ENCODE measurements around the gene NTF4. TPM values are rescaled to one million over a fixed set of nuclear protein-coding genes. Genes with fewer than 3 reads are reported as not detected.
"Not testable (repeated sequence)": the region's sequence is repeated elsewhere in the genome, so short reads cannot be mapped to it uniquely, and the experiment has no call there.

NTF4 gene
- total and polyA plus RNA-seq, 2 of the 13 experiments (the other 11 are each of a cell fraction or from before 2014, with no cell fraction given), result not detected

GRCh38 chr19:49056101-49056901, 8.3 kb downstream of the NTF4 start (continued):
- TF ChIP-seq THAP9 (CRISPR knock-in tag; IDR thresholded peaks at IDR 0.05; ENCODE audit: borderline replicate concordance), result 0 out of 2 replicates have a peak, but pooled peaks have one; percentile 39
- TF ChIP-seq HIVEP1 (CRISPR knock-in tag; IDR thresholded peaks at IDR 0.05), result no peak; the same call in 1 of the 2 replicates
- 0 out of 2 replicates have a peak, but pooled peaks have one; percentile 54 for TF ChIP-seq ZNF879 (CRISPR knock-in tag; IDR thresholded peaks at IDR 0.05)
- TF ChIP-seq GABPB1 (CRISPR knock-in tag; IDR thresholded peaks at IDR 0.05), result peak; percentile 46; the same call in 1 of the 2 replicates
- peak; percentile 57; the same call in 1 of the 2 replicates for TF ChIP-seq PHF21A (CRISPR knock-in tag; IDR thresholded peaks at IDR 0.05)
- TF ChIP-seq PAF1 (CRISPR knock-in tag; IDR thresholded peaks at IDR 0.05), result no peak
- TF ChIP-seq RXRA (CRISPR knock-in tag; IDR thresholded peaks at IDR 0.05), result peak; percentile 13; the same call in 1 of the 2 replicates
- 0 out of 2 replicates have a peak, but pooled peaks have one; percentile 33 for TF ChIP-seq ZNF75D (CRISPR knock-in tag; IDR thresholded peaks at IDR 0.05; ENCODE audit: borderline replicate concordance)

GRCh38 chr19:49050376-49051033, 14.1 kb downstream of the NTF4 start:
- H4K20me1 ChIP-seq (ENCODE audit: insufficient read depth, low read length); BruUV-seq (replicated peaks); ATAC-seq; POLR2A ChIA-PET; FAIRE-seq; in situ Hi-C loops (cut with HindIII; ENCODE audit: extremely low pct_ligation_motif_present, low pct_unique_long_range_greater_than_20kb); CTCF ChIA-PET (ENCODE audit: low intra/inter-chr PET ratio, low total read pairs); DNase-seq (ENCODE audit: low spot score); H3K4me1 ChIP-seq (ENCODE audit: insufficient read depth, low read length); H3K79me2 ChIP-seq (ENCODE audit: insufficient read depth, low read length); H3K36me3 ChIP-seq (replicated peaks in 1 of 2; ENCODE audit: control insufficient read depth in 1 of 2, insufficient read depth in 2 of 2, low read length in 2 of 2); H3K9me3 ChIP-seq (ENCODE audit: low read length); H3K9ac ChIP-seq (ENCODE audit: insufficient read depth, low read depth, low read length); intact Hi-C loops (cut with micrococcal nuclease; ENCODE audit: unreplicated experiment); H3K27ac ChIP-seq (ENCODE audit: extremely low read length, insufficient read depth, low read length); H2AFZ ChIP-seq (ENCODE audit: low read length); H3K4me2 ChIP-seq (ENCODE audit: low read depth, low read length); H3K4me3 ChIP-seq (replicated peaks in 1 of 3; ENCODE audit: insufficient read depth in 1 of 3, low read depth in 2 of 3, low read length in 3 of 3): not testable (repeated sequence)
- WGBS (ENCODE audit: low lambda C conversion rate), result 16% methylated on average over 12 of the region's 24 CpGs
- peaks cover 6 to 14% of the 10 kb centered on the region in 2 experiments; a peak in 4 of 5 replicates for H3K27me3 ChIP-seq (ENCODE audit: control insufficient read depth in 1 of 2, insufficient read depth in 2 of 2, low read length in 2 of 2)

- in situ Hi-C loops (cut with HindIII; ENCODE audit: extremely low pct_ligation_motif_present, low pct_unique_long_range_greater_than_20kb); H3K9me3 ChIP-seq (ENCODE audit: low read length); H3K36me3 ChIP-seq (replicated peaks in 1 of 2; ENCODE audit: control insufficient read depth in 1 of 2, insufficient read depth in 2 of 2, low read length in 2 of 2); H3K4me3 ChIP-seq (replicated peaks in 1 of 3; ENCODE audit: insufficient read depth in 1 of 3, low read depth in 2 of 3, low read length in 3 of 3); DNase-seq (ENCODE audit: low spot score); H3K79me2 ChIP-seq (ENCODE audit: insufficient read depth, low read length); H2AFZ ChIP-seq (ENCODE audit: low read length); intact Hi-C loops (cut with micrococcal nuclease; ENCODE audit: unreplicated experiment); H3K9ac ChIP-seq (ENCODE audit: insufficient read depth, low read depth, low read length); FAIRE-seq; CTCF ChIA-PET (ENCODE audit: low intra/inter-chr PET ratio, low total read pairs); H3K4me2 ChIP-seq (ENCODE audit: low read depth, low read length); POLR2A ChIA-PET; H4K20me1 ChIP-seq (ENCODE audit: insufficient read depth, low read length); H3K27ac ChIP-seq (ENCODE audit: extremely low read length, insufficient read depth, low read length); BruUV-seq (replicated peaks); ATAC-seq; H3K4me1 ChIP-seq (ENCODE audit: insufficient read depth, low read length): not testable (repeated sequence)
- 28% methylated on average over 2 of the region's 4 CpGs for WGBS (ENCODE audit: low lambda C conversion rate)
- peaks cover 3 to 11% of the 10 kb centered on the region in 2 experiments; a peak in 3 of 5 replicates for H3K27me3 ChIP-seq (ENCODE audit: control insufficient read depth in 1 of 2, insufficient read depth in 2 of 2, low read length in 2 of 2)
Observed at GRCh38 chr19:49049834-49050233, 14.8 kb downstream of the NTF4 start.

All from HepG2 (cell line).